ENCODE data around the gene C3orf22.
"Not testable (repeated sequence)": the region's sequence is repeated elsewhere in the genome, so short reads cannot be mapped to it uniquely, and the experiment has no call there.

C3orf22 gene

DNA sequence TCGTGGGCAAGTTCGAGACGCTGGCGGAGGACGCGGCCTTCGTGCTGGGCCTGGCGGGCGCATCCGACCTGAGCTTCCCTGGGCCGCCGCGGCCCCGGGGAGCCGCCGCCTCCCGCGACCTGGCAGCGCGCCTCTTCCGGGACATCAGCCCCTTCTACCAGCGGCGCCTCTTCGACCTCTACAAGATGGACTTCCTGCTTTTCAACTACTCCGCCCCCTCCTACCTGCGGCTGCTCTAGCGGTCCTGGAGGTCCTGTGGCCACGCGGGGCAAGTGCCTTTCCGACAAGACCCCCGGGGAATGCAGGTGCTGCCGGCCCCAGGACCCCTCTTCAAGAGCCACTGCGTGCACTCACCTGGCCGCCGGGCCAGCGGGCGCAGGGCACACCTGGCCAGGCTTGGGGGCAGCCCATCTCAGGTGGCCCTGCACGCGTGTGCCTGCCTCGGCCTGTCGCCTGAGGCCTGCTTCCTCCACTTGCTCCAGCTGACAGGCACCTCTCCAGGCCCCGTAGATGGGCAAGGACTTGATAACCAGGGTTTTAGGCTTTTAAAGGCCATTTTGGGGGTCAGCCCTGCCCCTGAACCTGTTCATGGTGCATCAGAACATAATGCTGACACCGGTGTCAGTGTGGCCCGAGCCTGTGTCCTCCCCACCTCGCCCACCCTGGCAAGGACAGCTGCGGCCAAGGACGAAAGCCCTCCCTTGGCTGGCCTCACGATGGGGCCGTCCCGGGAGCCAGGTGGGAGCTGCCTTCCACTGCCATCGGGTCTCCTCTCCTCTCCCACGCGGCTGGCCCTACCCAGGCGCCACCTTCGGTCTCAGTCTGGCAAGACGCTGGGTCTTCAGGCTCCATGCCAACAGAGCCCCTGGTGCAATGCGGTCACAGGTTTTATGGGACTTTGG, 16.1 kb downstream of the C3orf22 start:
- no peak for DNase-seq

DNA sequence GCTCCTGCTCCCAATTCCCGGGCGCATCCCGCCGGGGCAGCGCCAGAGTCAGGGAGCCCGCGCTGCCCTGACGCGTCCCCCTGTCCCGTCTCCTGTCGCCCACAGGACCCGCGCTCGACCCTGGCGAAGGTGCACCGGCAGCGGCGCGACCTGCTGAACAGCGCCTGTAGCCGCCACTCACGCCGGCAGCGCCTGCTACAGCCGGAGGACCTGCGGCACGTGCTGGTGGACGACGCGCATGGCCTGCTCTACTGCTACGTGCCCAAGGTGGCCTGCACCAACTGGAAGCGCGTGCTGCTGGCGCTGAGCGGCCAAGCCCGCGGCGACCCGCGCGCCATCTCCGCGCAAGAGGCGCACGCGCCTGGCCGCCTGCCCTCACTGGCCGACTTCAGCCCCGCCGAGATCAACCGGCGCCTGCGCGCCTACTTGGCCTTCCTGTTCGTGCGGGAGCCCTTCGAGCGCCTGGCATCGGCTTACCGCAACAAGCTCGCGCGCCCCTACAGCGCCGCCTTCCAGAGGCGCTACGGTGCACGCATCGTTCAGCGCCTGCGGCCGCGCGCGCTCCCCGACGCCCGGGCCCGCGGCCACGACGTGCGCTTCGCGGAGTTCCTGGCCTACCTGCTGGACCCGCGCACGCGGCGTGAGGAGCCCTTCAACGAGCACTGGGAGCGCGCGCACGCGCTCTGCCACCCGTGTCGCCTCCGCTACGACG, 16.9 kb downstream of the C3orf22 start:
- DNase-seq = no peak

DNA sequence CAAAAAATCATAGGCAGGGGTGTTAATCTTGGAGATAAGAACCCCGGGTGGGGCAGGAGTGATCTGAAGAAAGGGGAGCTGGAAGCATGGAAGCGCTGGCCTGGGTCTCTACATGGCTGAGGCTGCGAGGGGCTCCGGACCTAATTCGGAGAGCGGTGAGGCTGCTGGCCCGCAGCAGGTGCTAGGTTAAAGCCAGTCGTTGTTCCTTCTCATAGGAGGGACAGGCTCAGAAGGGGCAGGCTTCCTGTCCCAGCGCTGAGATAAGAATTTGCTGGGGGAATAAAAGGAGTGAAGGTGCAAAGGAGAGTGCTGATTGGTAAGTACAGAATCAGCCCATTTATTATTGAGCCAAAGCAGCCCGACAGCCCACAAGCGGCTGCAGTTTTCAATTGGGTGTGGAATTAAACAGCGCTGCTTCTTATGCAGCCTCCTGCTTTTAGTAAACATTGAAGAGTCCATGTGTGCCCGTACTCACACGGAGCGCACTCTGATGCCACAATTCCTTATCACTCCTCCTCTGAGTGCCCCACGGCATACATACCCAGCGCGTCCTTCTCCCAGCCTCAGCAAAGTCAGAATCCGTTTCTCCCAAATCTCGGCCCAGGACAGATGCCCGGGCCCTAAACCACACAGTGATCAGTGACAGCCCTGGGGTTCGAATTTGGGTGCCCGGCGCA, 17.6 kb downstream of the C3orf22 start:
- no peak for DNase-seq

DNA sequence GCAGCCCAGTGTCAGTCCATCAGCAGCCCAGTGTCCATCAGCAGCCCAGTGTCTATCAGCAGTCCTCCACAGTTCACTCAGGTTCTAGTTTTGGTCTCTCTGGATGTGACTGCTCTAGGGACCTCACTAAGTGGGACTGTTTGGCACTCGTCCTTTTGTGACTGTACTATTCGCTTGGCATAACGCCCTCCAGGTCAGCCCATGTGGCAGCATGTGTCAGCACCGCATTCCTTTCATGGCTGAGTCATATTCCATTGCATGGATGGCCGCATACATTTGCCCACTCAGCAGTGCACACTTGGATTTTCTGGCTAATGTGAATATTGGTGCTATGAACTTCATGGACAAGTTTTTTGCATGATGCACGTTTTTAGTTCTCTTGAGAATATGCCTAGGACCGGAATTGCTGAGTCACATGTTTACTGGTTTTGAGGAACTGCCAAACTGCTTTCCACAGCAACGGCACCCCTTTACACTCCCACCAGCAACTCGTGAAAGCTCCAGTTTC, 18.3 kb downstream of the C3orf22 start:
- no peak for DNase-seq

DNA sequence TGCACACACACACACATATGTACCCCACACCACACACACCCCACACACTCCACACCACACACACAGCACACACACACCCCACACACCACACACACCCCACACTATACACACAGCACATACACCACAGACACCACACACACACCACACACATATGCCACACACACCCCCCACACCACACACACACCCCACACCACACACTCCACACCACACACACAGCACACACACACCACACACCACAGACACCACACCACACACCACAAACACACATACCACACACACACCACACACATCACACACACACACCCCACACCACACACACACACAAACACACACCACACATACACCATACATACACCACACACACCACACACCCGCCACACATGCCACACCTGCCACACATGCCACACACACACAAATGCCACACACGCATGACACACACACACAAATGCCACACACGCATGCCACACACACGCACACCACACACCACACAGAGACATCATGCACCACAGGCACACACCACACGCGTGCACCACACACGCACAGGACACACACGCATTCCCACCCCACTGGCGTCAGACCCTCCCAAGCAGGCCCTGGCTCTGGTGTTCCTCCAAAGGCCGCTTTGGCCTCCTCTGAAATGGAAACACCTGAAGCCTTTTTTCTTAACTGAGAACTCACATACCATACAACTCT, 19.0 kb downstream of the C3orf22 start:
- DNase-seq = no peak

DNA sequence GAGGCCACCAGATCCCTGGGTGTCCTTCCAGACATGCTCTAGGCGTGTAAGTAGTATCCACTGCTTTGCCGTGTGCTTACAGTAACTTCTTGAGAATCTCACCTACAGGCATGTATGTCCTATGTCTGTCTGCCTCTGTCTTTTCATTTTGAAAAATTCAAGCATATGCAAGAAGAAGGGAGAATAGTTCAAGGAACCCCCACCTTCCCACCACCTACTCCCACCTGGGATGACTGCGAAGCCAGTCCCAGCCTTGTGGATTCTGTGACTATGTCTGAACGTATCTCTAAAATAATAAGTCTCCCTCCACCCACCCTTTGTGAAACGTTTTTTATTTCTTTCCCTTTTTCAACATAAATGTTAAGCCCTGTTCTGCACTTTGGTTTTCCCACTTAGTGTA, 19.8 kb downstream of the C3orf22 start:
- DNase-seq = no peak

DNA sequence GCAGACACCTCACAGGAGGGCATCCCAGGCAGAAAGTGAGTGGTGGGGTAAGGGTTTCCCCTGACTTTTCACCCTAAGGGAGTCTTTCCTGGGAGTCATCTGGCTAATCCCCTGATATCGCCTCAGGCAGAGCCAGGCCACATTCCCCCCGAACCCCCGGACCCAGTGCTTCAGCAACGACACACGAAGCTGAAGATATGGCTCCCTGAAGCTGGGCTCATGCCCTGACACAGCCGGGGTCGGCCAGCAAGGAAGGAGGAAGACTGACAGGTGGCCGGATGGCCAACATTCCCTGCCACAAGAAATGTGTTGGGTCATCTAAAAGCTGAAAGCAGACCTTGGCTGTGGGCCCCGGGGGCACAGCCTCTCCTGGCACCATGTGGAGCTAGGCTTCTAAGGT, 20.4 kb downstream of the C3orf22 start:
- DNase-seq = no peak

DNA sequence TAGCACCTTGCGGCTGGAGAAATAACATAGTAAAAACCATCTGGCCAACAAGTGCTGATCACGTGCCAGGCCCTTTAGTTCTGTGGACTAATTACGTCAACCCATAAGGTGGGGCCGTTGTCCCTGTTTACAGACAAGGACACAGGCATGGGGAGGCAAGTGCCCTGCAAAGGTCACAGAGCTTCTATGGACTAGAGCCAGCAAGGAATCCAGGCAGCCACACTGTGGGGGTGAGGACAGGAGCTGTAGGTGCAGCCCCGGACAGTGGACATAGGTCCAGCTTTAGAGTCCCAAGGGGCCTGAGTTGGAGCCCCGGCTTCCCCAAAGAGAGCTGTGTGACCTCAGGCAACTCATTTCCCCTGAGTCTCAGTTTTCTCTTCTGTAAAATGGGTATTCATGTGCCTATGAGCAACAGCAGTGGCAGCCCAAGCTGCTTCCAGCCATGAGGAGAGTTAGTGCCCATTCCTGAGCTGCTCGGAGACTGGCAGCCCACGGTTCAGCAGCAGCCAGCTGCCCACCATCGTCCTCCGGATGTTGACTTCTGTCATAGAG, 20.9 kb downstream of the C3orf22 start:
- DNase-seq = no peak

DNA sequence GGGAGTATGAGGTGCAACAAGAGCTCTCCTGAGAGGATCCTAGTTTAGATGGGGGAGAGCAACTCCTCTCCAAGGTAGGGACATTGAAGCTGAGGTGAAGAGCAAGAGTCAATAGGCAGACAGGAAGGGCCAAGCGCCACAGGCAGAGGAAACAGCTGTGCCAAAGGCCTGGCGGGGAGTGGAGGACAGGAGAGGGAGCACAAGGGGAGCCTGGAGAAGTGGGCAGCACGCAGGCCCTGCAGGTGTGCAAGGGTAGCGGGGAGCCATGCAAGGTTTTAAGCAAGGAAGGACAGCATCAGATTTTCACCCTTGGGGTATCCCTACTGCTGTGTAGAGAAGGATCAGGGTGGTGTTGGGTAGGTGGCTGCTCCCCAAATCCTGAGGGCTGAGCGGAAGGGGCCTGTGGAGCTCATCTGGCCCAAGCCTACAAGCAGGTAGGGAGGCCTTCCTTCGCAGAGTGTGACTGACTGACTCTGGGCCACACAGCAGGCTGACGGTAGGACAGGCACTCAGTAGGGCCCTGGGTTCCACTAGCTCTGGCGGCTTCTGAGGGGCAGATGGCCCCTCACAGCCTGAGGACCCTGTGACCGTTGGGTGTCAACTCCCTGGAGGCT, 21.5 kb downstream of the C3orf22 start:
- no peak for DNase-seq

DNA sequence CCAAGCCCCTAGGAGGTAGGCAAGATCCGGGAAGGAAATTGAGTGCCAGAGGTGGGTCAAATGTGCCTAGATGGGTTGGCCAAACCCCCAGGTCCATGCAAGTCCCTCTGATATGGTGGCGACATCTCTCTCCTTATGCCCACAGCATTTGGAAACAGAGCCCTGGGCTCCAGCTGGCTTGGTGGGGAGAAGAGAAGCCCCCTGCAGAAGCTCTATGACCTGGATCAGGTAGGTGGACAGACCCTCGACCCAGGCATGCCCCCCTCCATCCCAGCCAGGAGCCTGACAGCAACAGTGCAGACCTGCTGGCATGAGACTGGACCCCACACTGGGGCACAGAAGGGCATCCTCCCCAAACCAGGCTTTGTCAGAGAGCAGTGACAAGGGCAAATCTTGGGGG, 22.6 kb downstream of the C3orf22 start:
- DNase-seq = no peak

DNA sequence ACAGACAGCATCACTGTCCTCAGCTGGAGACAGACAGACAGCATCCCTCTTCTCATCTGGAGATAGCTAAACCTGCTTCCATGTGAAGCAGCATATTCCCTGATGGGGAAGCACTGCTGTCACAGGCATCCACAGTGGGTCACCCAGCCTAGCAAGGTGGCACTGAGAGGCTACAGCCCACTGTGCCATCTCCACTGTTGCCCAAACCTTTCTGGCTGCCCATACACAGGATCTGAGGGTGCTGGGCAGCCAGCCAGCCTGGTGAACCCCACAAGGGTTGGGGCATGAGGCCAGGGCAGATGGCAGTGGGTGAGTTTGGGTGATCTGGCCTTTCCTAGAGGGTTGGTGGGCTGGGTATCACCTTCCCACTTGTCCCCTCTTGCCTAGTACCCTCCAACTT, 23.1 kb downstream of the C3orf22 start:
- no peak for DNase-seq

DNA sequence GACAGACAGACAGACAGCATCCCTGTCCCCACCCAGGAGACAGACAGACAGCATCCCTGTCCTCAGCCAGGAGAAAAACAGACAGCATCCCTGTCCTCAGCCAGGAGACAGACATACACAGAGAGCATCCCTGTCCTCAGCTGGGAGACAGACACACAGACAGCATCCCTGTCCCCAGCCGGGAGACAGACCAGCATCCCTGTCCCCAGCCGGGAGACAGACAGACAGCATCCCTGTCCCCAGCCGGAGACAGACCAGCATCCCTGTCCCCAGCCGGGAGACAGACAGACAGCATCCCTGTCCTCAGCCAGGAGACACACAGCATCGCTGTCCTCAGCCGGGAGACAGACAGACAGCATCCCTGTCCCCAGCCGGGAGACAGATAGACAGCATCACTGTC, 24.0 kb downstream of the C3orf22 start:
- DNase-seq = not testable (repeated sequence)

DNA sequence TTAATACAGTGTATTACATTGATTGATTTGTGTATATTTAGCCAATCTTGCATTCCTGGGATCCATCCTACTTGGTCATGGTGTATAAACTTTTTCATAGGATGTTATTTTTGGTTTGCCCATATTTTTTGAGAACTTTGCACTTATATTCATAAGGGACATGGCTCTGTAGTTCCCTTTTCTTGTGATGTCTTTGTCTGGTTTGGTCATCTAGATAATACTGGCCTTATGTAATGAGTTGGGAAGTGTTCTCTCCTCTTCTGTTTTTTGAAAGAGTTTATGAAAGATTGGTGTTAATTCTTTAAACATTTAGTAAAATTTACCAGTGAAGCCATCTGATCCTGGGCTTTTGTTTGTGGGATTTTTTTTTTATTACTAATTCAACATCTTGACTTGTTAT, 25.2 kb downstream of the C3orf22 start:
- no peak for DNase-seq

DNA sequence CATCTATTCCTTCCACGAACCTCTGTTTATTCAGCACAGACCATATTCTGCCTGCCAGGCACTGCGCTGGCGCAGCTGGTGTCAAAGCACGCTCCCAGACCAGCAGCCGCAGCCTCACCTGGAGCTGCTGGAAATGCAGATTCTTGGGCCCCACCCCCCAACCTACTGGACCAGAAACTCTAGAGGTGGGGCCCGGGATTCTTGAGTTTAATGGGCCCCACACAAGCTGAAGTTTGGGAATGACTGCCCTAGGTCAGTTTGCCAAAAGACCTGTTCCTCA, 27.7 kb downstream of the C3orf22 start:
- no peak for DNase-seq

DNA sequence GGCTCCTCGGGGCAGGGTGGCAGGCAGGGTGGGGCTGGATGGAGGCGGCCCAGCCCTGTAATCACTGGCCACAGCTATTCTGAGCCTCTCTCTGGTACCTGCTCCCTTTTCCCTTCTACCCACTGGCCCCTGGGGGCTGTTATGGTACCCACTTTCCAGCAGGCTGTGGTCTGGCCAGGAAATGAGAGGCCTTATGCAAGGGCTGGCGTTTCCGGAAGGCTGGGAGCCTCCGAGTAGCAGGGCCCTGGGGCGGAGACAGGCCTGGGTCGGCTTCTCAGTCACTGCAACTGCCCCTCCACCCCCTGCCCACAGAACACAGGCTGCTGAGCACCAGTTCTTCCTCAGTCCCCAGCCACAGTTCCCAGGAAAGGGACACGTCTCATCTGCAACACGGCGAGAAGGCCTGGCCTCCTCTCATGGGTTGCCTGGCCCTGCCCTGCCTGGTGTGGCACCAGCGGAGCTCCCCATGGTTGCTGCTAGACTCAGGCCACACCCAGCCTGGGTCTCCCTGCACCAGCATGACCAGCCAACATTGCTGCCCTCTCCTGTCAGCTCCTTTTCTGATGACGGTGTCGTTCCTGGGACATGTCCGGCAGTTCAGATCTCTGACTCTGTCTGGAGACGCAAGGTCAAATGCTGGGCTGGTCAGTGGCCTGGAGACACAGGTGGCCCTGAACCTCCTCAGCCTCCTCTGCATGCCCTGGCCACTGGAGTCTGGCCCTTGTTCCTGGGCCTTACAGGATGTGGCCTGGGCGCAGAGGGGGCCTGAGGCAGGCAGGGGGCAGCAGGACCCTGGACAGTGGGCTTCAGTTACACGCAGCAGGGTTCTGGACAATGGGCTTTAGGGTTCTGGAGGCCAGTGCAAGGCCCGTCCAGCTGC, 28.3 kb downstream of the C3orf22 start:
- DNase-seq = no peak

DNA sequence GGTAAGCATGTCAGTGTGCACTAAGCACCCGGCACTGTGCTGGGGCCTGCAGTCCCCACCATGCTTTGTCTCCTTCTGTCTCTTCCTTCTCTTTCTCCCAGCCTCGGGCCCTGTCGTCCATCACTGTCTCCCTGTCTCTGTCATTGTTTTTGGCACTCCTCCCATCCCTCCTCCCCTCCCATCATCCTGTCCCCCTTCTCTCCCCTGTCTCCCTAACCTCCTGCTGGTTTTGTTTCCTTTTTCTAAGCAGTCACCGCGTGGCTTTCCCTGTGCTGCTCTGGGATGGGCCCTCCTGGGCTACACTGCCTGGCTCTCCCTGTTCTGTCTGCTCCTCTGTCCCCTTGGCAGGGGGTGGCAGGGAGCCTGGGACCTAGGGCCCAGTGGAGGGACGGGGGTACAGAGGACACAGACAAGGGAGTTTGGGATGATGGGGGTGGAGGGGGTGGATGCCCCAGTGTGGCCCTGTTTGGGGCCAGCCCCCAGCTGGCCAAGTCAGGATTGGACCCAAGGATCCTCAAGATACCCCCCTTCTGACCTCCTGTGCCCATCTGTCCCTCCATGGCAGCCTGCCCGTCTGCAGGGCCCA, 29.1 kb downstream of the C3orf22 start:
- no peak for DNase-seq

DNA sequence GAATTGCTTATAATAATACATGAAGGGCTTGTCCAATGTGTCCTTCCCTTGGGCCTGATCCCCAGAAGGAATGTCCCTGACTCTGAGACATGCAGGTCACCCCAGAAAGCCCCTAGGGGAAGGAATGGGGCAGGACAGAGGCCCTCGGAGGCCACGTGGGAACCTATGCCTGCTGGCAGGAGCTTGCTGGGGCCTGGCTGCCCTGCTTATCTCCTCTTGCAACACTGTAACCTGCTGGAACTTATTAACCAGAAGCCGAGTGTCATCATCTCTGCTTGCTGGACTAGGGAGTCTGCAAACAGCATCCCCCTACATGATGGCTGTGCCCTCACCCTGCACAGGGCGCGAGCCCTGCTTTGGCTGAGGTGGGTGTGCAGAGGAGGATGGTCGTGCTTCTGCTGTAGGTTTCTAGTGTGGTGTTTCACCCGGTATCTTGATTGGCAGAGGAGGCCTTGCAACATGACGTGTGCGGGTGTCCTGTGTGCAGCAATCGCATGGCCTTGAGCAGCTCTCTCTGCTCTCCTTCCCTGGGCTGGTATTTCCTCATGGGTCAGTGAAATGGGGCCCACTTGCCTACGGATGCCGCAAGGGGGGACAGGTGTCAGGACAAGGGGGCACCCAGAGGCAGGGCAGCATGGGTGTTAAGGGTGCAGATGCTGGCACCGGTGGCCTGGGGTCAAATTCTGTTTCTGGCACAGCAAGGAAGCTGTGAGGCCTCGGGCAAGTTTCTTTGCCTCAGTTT, 29.8 kb downstream of the C3orf22 start:
- no peak for DNase-seq

DNA sequence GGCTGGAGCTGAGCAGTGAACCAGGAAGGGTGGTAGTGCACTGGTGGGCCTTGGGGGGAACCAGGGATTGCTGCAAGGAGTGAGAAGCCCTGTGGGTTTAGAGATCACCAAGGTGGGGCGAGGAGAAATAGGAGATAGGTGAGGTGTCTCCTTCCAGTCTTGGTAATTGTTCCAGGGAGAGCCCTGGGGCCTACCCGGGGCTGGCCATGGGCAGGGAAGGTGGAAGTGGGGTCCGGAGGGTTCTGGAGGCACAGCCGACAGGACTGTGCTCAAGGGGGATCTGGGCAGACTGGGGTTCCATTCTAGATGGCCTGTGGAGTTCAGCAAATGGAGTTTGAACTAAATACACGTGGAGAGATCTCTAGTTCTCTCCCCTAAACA, 30.3 kb downstream of the C3orf22 start:
- no peak for DNase-seq

DNA sequence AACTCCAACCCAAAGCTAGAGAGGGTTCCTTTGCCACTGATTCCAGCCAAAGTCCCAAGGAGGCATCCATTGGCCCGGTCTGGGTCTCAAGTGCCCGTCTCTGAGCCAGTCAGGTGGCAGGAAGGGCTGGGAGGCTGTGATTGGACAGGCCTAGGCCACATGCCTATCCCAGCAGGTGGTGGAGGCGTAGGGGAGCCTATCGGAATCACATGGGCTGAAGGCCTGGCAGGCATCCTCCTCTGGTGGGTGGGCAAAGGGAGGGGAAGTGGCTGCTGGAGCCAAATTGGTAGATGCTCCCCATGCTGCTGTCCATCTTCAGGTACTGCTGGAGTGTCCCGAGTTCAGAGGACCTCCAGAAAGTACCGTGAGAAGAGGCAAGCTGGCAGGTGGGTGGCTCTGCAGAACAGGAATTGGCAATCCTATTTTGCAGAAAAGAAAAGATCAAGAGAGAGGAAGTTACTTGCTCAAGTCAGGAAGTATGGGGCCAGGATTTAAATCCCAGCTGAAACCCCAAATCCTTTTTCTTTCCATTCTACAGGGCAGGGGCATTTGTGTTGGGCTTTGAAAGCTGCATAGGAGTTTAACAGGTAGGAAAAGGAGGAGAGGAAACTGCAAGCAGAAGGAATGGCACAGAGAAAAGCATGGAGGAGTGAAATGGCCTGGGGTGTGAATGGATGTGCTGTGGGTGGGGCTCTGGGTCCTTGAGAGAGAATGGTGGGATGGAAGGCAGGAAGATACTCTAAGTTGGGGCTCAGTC, 31.1 kb downstream of the C3orf22 start:
- DNase-seq = no peak

DNA sequence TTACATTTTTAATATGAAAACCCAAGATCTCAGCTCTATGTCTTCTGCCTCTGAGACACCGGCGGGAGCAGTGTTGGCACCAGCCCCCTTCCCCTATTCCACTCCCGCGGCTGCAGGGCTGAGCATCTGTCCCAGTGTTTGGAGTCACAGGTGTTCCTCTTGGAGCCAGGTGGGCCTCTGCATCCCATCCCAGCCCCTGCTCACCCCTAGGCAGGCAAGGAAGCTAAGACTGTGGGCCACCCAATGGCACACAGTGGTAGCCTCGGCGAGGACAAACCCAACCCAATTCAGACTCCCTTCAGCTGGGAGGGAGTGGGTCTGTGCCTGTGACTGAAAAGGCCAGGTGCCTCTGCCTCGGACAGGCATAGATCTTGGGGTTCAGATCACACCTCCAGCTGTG, 31.7 kb downstream of the C3orf22 start:
- no peak for DNase-seq

Data from DMS79 treated with DMSO at 0.1 percent for 48 hours (cell line).